GM18870 (cell line): Measurements from ENCODE around the gene GRID1.

Experiments
- ATAC-seq: cut with Tn5 transposase; IDR thresholded peaks from one replicate; pipeline ENCODE4 v1.9.1; 2021; ENCODE audit warnings: moderate library complexity; ENCODE audit not compliant: unreplicated experiment

Gene GRID1

GRCh38 chr10:86281396-86281795, 85.2 kb downstream of the GRID1 start:
- ATAC-seq, result no peak

GRCh38 chr10:86269332-86269731, 97.3 kb downstream of the GRID1 start:
- no peak for ATAC-seq

GRCh38 chr10:86267286-86268195, 99.1 kb downstream of the GRID1 start:
- ATAC-seq, result no peak

GRCh38 chr10:86266446-86267242, 100.0 kb downstream of the GRID1 start:
- no peak for ATAC-seq

- ATAC-seq, result no peak
These were observed 100.7 kb downstream of the GRID1 start for GRCh38 chr10:86265895-86266259.

GRCh38 chr10:86265236-86265894, 101.2 kb downstream of the GRID1 start:
- ATAC-seq, result no peak

- ATAC-seq, result no peak
These were observed 101.9 kb downstream of the GRID1 start for GRCh38 chr10:86264481-86265231.

GRCh38 chr10:86263907-86264306, 102.7 kb downstream of the GRID1 start:
- no peak for ATAC-seq

GRCh38 chr10:86263209-86263608, 103.4 kb downstream of the GRID1 start:
- ATAC-seq, result no peak

GRCh38 chr10:86262688-86263181, 103.9 kb downstream of the GRID1 start:
- no peak for ATAC-seq

- peak; percentile 51 for ATAC-seq
These were observed 104.5 kb downstream of the GRID1 start for GRCh38 chr10:86261941-86262687.

GRCh38 chr10:86261470-86261869, 105.1 kb downstream of the GRID1 start:
- no peak for ATAC-seq

GRCh38 chr10:86260564-86260963, 106.0 kb downstream of the GRID1 start:
- no peak for ATAC-seq

GRCh38 chr10:86259901-86260562, 106.6 kb downstream of the GRID1 start:
- no peak for ATAC-seq

- no peak for ATAC-seq
These were observed 107.7 kb downstream of the GRID1 start for GRCh38 chr10:86258941-86259340.

GRCh38 chr10:86258499-86258898, 108.1 kb downstream of the GRID1 start:
- no peak for ATAC-seq

- no peak for ATAC-seq
These were observed 108.9 kb downstream of the GRID1 start for GRCh38 chr10:86257683-86258082.

GRCh38 chr10:86256690-86257315, 109.8 kb downstream of the GRID1 start:
- no peak for ATAC-seq
